Stimulated activated CD4-positive, alpha-beta T cell treated with anti-CD3 and anti-CD28 coated beads, Interleukin-12 subunit alpha, Interleukin-12 subunit beta, amount 100 ng/mL, for 4 hours (primary cell): ENCODE measurements around the gene CAPN5.

Experiments
- DNase-seq: peaks from one replicate; pipeline ENCODE4 v3.0.0-alpha.2; 2020

The CAPN5 gene

DNA sequence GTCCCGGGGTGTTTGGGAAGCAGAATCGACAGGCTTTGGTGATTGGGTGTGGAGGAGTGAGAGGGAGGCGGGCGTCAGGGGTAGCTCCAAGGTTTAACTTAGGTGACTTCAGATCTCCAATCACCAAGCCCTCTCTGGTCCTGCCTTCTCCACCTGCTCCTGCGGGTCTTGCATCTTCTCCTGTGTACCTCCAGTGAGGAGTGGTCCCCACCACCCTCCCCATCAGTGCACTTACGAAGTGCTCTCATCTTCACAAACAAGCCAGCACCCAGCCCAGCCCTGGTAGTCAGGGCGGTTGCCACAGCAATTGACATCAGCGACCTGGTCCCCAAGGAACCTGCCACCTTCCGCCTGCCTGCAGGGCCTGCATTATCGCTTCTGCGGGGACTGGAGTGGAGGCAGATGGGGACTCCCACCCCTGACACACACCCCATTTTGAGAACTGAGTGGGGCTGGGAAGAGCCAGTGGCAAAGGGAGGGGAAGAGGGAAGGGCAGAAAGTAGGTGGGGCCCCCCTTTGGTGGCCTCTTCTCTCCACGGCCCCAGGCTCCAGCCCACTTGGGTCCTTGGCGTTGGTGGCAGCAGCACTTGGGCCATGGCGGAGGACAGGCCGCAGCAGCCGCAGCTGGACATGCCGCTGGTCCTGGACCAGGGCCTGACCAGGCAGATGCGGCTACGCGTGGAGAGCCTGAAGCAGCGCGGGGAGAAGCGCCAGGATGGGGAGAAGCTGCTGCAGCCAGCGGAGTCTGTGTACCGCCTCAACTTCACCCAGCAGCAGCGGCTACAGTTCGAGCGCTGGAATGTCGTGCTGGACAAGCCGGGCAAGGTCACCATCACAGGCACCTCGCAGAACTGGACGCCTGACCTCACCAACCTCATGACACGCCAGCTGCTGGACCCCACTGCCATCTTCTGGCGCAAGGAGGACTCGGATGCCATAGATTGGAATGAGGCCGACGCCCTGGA, 35.8 kb downstream of the CAPN5 start, which contains the start of gene OMP:
OMP (plus strand) TSS at position 595 of the 965 bp plus-strand sequence; CDS start at position 595, 0 bp downstream.
- DNase-seq = no peak

DNA sequence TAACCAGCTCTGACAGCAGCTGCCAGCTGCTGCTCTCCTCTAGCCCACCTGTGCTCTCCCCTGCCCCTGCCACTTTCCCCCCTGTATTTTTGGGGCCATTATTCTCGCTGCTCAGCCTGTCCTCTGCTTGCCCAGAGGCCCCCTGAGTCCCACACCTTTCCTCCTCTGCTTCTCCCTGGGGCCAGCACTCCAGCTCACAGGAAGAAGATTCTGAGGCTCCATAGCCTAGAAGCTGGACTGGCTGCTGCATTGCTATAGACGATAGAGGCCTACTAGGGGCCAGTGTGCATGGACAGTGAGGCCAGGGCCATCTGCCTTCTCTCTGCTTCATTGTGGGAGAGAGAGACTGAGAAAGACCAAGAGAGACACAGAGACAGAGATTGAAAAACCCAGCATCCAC, 36.5 kb downstream of the CAPN5 start:
- no peak for DNase-seq

DNA sequence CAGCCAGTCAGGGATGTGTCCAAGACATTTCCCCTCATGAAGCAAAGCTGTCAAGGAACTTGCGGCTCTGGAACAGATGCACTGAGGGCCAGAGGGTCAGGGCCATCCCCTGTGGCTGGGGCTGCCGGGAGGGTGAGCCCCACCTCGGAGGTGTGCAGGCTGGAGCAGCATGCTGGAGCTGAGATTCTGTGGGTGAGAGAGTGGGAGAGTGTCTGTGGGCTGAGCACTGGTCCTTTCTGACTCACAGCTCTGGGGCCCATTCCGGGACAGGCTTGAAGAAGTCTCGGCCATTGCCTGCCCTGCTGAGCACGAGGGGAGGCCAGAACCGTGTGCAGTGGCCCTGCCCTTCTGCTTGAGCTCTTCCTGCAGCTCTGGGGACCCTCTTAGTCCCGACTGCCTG, 38.0 kb downstream of the CAPN5 start:
- DNase-seq = no peak

DNA sequence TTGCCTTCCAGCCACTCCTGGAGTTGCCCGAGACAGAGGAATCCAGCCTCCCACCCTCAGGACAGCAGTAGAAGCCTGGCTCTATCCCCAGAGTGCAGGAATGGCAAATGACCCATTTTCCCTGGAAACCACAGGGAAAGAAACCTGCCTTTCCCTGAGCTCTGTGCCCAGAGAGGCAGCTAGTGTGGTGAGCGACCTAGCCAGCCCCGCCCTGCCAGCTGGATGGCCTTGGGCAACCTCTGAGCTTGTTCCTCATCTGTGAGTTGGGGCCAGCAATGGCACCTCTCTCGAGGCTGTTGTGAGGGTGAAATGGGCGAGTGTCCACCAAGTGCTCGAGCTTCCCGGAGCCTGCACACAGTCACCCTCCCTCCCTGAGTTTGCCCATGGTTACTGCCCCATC, 39.5 kb downstream of the CAPN5 start:
- no peak for DNase-seq

DNA sequence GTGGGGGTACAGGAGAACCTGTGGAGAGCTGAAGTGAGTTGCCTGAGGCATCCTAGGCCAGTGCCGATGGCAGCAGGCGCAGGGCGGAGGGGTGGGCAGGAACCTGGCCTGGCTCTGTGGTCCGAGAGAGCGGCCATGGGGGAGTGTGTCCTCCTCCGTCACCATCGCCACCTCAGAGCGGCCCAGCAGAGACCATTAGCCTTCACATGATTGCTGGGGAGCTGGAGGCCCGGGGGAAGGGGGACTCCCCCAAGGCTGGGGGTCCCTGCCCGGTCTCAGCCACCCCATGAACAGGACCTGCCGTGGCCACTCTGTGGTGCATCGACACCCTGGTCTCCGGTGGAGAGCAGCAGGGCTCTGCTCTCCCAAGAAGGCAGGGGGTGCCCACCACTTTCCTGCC, 40.0 kb downstream of the CAPN5 start:
- DNase-seq = no peak

DNA sequence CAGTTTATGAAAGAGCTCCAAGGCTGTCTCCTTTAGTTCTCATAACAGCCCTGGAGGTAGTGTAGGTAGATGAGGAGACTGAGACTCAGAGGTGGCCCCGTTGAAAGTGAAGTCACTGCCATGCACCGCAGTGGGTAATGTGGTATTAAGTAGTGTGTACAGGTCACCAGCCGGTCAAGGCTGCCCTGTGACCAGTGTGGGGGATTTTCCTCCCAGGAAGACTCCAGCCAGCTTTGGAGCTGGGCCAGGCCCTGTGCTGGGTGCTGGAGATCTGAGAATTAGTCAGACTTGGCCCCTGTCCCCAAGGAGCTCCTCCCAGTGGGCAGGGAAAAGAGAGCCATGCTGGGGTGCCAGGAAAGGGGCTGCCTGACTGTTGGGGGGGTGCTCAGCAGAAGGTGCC, 41.2 kb downstream of the CAPN5 start:
- no peak for DNase-seq

DNA sequence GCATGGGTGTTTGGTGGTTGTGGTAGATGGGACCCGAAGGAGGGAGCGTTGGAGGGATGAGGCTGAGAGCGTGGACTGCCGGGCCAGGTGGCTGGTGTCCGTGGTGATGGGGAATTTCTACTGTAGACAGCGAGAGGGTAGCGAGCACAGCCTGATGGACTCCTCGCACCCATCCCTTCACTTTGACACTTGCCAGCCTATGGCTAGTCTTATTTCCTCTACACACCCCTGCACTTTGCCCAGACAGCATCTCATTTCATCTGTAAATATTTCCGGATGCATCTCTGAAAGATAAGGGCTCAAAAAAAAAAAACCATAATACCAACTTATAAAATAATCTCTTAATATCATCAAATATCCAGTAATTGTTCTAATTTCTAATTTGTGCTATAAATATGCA, 41.7 kb downstream of the CAPN5 start:
- DNase-seq = no peak

DNA sequence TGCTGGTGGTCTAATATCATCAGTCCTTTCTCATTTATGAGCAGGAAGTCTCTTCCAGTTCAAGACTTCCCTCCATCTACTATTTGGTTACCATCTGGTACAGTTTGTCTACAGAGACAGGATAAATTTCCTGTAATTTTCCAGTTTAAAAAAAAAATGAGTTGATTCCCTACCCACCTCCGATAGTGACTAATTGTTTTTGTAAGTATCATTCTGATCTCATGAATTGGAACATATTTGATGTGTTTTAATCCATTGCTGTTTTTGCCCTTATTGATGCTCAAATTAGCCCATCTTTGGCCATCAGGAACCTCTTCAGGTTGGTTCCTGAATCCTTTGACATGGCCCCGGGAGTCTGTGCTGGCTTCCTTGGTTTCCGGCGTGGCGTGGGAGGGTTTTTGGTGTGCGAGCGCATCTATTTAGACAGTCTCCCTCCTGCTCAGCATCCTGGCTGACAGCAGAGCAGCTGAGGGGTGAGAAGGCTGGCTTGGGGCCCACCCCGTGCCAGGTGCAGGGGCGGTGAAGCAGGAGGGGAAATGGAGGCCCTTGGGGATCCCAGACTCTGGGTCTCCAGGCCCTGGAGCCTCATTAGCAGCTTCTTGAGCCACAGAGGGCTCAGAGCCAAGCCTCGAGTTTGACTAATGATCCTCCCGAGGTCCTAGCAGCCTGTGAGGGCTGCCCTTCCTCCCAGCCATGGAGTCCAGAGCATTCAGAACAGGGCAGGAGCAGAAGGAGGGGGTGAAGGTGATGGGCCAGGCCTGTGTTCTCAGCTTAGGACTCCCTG, 42.7 kb downstream of the CAPN5 start:
- DNase-seq = no peak

DNA sequence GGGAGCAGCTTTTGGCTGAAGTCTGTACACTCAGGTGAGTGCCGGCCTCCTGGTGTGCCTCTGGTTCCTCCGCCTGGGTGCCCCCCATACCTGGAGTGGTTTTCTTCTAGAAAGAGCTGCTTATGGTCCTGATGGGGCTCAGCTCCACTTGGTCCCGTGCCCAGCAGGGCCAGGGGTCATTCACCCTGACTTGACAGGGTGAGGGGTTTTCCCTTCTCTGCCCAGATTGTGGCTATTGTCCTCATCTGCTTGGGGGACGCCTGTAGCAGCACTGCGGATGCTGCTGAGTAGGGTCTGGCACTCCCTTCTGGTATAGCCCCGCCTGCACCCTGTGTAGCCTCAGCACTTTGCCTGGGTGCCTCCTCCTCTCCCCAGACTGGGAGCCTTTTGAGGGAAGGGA, 44.1 kb downstream of the CAPN5 start:
- no peak for DNase-seq

DNA sequence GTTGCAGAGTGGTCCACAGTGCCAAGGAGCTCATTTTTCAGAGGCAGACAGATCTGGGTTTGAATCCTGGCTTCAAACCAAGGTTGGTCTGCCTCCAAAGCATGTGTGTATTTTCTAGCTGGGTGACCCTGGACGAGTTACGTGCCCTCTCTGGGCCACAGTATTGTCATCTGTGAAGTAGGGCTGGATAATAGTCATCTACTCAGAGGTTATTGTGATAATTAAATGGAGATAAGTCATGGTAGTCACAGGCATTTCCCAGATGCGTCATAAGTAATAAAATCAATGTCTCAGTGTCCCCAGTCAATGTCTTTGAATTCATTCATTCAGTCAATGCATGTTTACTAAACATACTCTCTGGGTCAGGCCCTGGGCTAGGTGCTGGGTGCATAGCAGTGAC, 44.5 kb downstream of the CAPN5 start:
- no peak for DNase-seq

DNA sequence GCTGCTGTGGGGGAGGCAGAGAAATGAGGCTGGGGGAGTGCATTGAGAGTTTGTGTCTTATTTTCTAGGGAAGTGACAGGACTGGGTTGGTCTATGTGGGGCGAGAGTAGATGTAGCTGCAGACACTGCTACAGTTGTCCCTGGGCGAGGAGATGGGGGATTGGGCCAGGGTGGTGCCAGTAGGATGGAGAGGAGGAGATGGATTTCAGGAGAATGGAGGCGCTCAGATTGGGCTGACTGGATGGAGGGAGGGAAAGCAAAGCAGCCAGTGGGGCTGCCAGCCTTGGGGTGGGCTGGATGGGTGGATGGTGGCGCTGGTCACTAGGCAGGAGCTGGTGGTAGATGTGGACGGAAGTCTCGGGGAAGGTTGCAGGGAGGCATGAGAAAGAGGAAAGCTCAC, 45.2 kb downstream of the CAPN5 start:
- DNase-seq = no peak

DNA sequence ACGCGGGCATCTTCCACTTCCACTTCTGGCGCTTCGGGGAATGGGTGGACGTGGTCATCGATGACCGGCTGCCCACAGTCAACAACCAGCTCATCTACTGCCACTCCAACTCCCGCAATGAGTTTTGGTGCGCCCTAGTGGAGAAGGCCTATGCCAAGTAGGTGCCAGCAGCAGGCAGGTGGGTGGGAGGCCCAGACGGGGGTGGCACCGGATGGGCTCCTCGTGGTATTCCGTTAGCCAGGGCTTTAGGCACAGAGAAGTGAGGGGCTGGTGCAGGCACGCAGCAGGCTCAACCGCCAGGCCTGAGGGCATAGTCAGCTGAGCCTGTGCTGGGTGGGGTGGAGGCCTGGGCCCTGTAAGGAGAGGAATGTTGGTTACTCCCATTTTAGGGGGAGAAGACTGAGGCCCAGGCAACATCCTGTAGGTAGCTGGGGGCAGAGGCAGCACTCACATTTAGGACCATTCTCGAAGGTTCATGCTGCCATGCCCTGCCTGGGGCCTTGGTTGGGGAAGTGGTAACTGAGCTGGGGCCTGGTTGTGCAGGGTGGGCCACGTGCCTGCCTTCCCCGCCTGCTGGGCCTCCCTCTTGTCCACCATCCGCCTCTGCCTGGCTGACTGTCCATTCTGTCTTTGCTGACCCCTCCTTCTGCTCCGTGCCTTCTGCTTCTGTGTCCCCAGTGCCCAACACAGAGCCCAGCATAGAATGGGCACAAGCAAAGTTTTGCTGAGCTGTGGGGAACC, 46.0 kb downstream of the CAPN5 start:
- no peak for DNase-seq

DNA sequence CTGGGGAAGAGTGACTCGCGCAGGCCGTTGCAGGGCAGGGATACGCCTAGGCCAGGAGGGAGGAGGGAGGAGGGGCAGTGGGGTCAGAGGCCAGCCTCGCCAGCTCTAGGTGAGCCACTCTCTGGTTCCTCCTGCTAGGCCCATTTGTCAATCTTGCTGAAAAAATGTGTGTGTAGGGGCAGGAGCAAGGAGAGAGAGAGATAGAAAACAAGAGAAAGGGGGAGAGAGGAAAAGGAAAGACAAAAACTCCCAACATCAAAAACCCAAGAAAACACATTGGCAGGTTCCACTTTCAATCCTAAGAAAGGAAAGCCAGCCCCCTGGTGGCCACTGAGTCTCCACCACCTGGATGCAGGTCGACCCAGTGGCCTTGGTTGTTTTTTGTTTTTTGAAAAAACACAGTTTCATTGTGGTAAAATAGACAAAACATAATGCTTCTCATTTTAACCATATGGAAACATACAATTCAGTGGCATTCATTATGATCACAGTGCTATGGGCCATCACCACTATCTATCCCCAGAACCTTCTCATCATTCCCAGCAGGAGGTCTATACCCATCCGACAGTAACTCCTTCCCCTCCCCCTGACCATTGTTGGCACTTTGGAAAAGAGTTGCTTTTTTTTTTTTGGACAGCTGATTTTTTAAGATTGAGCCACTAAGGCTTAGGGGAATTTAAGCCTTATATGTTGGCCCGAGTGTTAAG, 46.8 kb downstream of the CAPN5 start:
- DNase-seq = no peak

DNA sequence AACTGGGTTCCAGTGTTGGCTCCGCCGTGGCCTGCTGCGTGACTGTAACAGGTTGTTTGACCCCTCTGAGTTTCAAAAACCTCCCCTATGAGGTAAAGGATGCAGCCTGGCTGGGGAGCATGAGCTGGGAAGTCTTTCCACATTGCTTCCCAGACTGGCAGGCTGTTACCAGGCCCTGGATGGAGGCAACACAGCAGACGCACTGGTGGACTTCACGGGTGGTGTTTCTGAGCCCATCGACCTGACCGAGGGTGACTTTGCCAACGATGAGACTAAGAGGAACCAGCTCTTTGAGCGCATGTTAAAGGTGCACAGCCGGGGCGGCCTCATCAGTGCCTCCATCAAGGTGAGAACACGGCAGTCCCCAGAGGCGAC, 47.3 kb downstream of the CAPN5 start:
- DNase-seq = no peak

DNA sequence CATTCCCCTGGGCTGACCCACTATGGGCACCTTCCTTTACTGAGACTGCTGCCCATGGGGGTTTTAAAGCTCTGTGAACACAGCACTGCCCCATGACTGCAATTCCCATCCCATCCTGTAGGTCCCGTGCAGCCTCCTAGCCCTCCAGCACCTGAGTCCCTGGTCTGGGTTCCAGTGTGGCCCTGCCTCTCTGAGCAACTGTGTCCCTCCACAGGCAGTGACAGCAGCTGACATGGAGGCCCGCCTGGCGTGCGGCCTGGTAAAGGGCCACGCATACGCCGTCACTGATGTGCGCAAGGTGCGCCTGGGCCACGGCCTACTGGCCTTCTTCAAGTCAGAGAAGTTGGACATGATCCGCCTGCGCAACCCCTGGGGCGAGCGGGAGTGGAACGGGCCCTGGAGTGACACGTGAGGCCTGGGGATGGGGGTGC, 48.4 kb downstream of the CAPN5 start:
- DNase-seq = no peak

DNA sequence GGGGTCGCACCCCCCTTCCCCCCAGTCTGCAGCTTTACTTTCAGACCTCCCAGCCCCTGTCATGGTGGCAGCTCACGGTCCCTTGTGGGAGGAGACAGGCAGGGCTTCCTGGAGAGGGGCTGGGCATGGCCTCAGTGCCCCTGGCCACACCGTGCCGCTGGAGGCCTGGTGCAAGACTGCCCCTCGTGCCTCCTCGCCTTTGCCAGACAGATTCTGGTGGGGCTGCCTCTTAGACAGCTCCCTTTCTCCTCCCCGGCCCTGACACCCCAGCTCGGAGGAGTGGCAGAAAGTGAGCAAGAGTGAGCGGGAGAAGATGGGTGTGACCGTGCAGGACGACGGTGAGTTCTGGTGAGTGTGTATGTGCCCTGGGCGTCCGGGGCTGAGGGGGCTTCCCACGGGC, 49.2 kb downstream of the CAPN5 start:
- DNase-seq = no peak

DNA sequence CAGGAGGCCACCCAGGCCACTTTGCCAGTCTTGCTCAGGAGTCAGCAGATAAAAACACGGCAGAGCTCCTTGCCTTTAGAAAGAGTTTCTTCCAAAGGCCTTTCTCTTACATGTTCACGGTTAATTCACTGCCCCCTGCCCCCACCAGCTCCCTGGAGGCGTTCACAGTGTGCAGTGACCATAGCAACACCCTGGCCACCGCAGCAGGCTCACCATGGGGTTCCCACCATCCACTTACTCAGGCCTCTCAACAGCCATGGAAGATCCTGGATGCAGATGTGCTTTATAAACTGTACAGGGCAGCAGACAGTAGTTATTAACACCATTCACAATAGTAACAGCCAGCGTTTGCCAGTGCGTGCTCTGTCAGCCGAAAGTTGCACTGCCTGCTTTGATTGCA, 50.7 kb downstream of the CAPN5 start:
- no peak for DNase-seq

DNA sequence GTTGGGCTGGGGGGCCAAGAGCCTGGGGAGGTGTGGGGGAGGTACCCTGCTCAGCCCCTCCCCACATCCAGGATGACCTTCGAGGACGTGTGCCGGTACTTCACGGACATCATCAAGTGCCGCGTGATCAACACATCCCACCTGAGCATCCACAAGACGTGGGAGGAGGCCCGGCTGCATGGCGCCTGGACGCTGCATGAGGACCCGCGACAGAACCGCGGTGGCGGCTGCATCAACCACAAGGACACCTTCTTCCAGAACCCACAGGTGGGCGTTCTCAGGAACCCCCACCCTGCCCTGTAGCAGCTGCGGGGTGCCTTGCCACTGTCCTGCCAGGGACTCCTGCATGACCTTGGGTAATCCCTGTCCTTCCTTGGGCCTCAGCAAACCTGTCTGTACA, 51.3 kb downstream of the CAPN5 start:
- DNase-seq = no peak

DNA sequence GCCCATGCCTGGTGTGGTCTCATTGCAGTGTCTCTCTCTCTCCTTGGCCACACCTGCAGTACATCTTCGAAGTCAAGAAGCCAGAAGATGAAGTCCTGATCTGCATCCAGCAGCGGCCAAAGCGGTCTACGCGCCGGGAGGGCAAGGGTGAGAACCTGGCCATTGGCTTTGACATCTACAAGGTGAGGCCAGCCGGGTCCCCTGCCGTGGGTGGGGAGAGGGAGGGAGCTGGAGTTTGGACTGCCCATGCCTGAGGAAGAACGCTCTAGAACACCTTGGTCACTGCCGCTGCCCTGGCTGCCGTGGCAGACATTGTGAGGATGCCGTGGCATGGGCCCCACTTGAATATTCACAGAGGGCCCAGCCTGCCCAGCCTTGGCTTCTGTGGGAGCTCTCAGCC, 52.2 kb downstream of the CAPN5 start:
- DNase-seq = no peak

DNA sequence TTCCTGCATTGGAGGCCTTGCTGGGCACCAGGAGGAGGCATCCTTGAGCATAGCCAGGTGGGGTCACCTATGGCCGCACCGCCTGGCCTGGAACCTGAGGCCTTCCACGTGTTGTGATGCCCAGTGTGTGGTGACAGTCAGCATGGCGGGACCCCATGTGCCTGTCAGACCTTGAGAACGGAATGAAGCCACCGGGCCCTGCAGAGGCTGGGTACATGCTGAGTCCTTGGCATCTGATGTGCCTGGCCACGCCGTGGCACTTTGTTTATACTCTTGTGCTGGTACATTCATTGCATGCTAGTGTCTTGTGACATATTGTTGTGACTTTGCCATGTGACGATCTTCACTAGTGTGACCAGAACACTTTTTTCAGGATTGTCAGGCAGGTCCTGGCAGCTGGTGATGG, 52.8 kb downstream of the CAPN5 start:
- DNase-seq = no peak

DNA sequence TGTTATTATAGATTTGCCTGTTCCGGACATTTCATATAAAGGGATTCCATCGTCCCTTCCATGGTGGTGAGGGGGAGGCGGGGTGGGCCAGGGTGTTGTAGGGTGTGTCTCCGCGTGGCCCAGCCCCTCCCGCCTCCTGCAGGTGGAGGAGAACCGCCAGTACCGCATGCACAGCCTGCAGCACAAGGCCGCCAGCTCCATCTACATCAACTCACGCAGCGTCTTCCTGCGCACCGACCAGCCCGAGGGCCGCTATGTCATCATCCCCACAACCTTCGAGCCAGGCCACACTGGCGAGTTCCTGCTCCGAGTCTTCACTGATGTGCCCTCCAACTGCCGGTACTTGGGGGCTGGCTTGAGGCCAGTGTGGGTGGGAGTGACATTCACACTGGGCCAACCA, 53.8 kb downstream of the CAPN5 start:
- no peak for DNase-seq

DNA sequence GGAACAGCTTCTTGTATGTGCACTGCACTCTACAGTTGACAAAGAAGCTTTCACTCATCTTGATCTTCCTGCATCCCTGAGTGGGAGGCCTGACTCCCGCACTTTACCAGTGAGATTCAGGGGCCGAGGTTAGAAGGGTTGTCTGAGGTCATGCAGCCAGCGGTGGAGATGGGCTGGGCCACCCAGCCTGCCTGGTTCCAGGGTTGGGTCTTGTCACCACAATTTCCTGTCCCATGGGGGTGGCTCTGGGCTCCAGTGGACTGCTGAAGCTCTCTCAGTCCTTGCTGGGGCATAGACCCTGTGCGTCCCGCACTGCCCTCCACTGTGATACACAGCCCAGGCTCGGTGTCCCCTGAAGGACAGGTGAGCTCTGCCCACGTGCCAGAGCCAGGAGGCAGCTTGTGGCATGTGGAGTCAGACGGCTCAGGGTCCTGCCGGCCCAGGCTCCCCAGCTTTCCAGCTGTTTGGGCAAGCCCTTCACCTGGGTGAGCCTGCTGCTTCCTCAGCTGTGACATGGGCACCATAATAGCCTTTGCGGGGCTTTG, 54.4 kb downstream of the CAPN5 start:
- no peak for DNase-seq
